Activated CD8-positive, alpha-beta memory T cell treated with anti-CD3 and anti-CD28 coated beads for 1 hour (primary cell): Measurements from ENCODE around the gene DGKK.

ENCODE experiments used
- DNase-seq, 2 donors: peaks; one replicate each; pipeline ENCODE4 v3.0.0-alpha.2; 2020; ENCODE audit warnings: low read depth in 1 of 2; ENCODE audit errors: extremely low read depth in 1 of 2

The DGKK gene

GRCh38 chrX:50470103-50471031 lies at the start of gene DGKK:
Gene DGKK (minus strand): TSS chrX:50470825. CDS start chrX:50470678, 147 bp downstream.
- DNase-seq = no peak

GRCh38 chrX:50514811-50515210 lies 44.2 kb upstream of the DGKK start:
- no peak for DNase-seq

- DNase-seq = no peak
These were observed 26.5 kb upstream of the DGKK start for GRCh38 chrX:50497114-50497513.

- no peak for DNase-seq
These were observed 25.0 kb upstream of the DGKK start for GRCh38 chrX:50495616-50496015.

GRCh38 chrX:50492720-50493119 lies 22.1 kb upstream of the DGKK start:
- DNase-seq = no peak

- DNase-seq = no peak
These were observed 14.0 kb upstream of the DGKK start for GRCh38 chrX:50484662-50485061.

- no peak for DNase-seq
These were observed 12.7 kb upstream of the DGKK start for GRCh38 chrX:50483283-50483682.

- no peak for DNase-seq
These were observed 4.6 kb upstream of the DGKK start for GRCh38 chrX:50475208-50475607.

- DNase-seq = no peak
These were observed 765 bp upstream of the DGKK start for GRCh38 chrX:50471390-50471789.

- DNase-seq = no peak
These were observed 1.4 kb downstream of the DGKK start for GRCh38 chrX:50469206-50469605.

GRCh38 chrX:50459615-50460014 lies 11.0 kb downstream of the DGKK start:
- DNase-seq = no peak

GRCh38 chrX:50458483-50458882 lies 12.1 kb downstream of the DGKK start:
- no peak for DNase-seq

- DNase-seq = no peak
These were observed 13.7 kb downstream of the DGKK start for GRCh38 chrX:50456712-50457484.

- DNase-seq = no peak
These were observed 17.8 kb downstream of the DGKK start for GRCh38 chrX:50452782-50453181.

- no peak for DNase-seq
These were observed 20.3 kb downstream of the DGKK start for GRCh38 chrX:50450324-50450723.

GRCh38 chrX:50448565-50448964 lies 22.1 kb downstream of the DGKK start:
- DNase-seq = no peak

GRCh38 chrX:50447535-50447934 lies 23.1 kb downstream of the DGKK start:
- no peak for DNase-seq

- no peak for DNase-seq
These were observed 28.1 kb downstream of the DGKK start for GRCh38 chrX:50442426-50443116.

- DNase-seq = no peak
These were observed 33.8 kb downstream of the DGKK start for GRCh38 chrX:50436797-50437196.

- DNase-seq = no peak
These were observed 37.8 kb downstream of the DGKK start for GRCh38 chrX:50432829-50433289.

- no peak for DNase-seq
These were observed 39.0 kb downstream of the DGKK start for GRCh38 chrX:50431623-50432022.
